WTC11 (cell line): ENCODE data around the gene PRDM5. TPM values are rescaled to one million over a fixed set of nuclear protein-coding genes. Genes with fewer than 3 reads are reported as not detected.

Source experiments
- ATAC-seq: fragments of 200-7000 bp; cut with Tn5 transposase; 2 replicates; pipeline ENCODE4 v1.10.0; 2021; ENCODE audit warnings: mild to moderate bottlenecking, moderate library complexity
- CTCF ChIA-PET: fragments of 300-600 bp; sonication (Branson Sonifier 250); formaldehyde crosslinking; loops from one replicate; lab custom pipeline; 2021; ENCODE audit warnings: antibody characterized with exemption; lab: Charles Lee
- POLR2A ChIA-PET: fragments of 350-600 bp; sonication (Branson Sonifier 250); formaldehyde crosslinking; loops from one replicate; lab custom pipeline; 2021; ENCODE audit warnings: antibody characterized with exemption; lab: Charles Lee
- DNase-seq: peaks from one replicate; pipeline ENCODE4 v3.0.0; 2021; ENCODE audit warnings: low spot score
- H3K27ac Mint-ChIP-seq: 2 replicates; pipeline ENCODE4 v1.8.0; 2021; ENCODE audit warnings: mixed read lengths
- H3K27me3 Mint-ChIP-seq: 2 replicates; pipeline ENCODE4 v1.8.0; 2021; ENCODE audit warnings: low read depth, mild to moderate bottlenecking, moderate library complexity, mixed read lengths
- H3K36me3 Mint-ChIP-seq: 2 replicates; pipeline ENCODE4 v1.8.0; 2021; ENCODE audit warnings: mixed read lengths
- H3K4me1 Mint-ChIP-seq: 2 replicates; pipeline ENCODE4 v1.8.0; 2022; ENCODE audit warnings: mixed read lengths
- H3K4me3 Mint-ChIP-seq: 2 replicates; pipeline ENCODE4 v1.8.0; 2021; ENCODE audit warnings: mild to moderate bottlenecking, moderate library complexity, mixed read lengths
- H3K9me3 Mint-ChIP-seq: 2 replicates; pipeline ENCODE4 v1.8.0; 2021; ENCODE audit warnings: mixed read lengths
- AR ChIP-seq: fragments of 250-450 bp; sonication (Bioruptor Pico); IDR thresholded peaks from 2 replicates; pipeline ENCODE4 v1.9.0; 2021; ENCODE audit warnings: mild to moderate bottlenecking
- CBFB ChIP-seq: sonication (generic); formaldehyde crosslinking; IDR thresholded peaks from 2 replicates; pipeline ENCODE4 v1.8.1; 2022; ENCODE audit warnings: mild to moderate bottlenecking, low read depth, missing genetic modification reagents
- CDX4 ChIP-seq: fragments of 250-450 bp; sonication (Bioruptor Pico); IDR thresholded peaks from 2 replicates; pipeline ENCODE4 v1.9.0; 2021; ENCODE audit warnings: moderate library complexity, mild to moderate bottlenecking, inconsistent platforms, borderline replicate concordance
- CREM ChIP-seq: sonication (generic); formaldehyde crosslinking; IDR thresholded peaks from 2 replicates; pipeline ENCODE4 v1.8.1; 2022; ENCODE audit warnings: mild to moderate bottlenecking, missing genetic modification reagents, moderate library complexity
- CTCF ChIP-seq: fragments of 200-600 bp; IDR thresholded peaks from 2 replicates; pipeline ENCODE4 v1.8.0; 2022; ENCODE audit warnings: antibody characterized with exemption
- E2F5 ChIP-seq: sonication (generic); formaldehyde crosslinking; IDR thresholded peaks from 2 replicates; pipeline ENCODE4 v1.8.1; 2022; ENCODE audit warnings: mild to moderate bottlenecking, moderate library complexity, missing genetic modification reagents
- ELF4 ChIP-seq: sonication (generic); formaldehyde crosslinking; IDR thresholded peaks from 2 replicates; pipeline ENCODE4 v1.8.1; 2022; ENCODE audit warnings: low read depth, mild to moderate bottlenecking, moderate library complexity, missing genetic modification reagents
- TEAD1 ChIP-seq: sonication (generic); formaldehyde crosslinking; IDR thresholded peaks from 2 replicates; pipeline ENCODE4 v1.8.0; 2022; ENCODE audit warnings: mild to moderate bottlenecking, missing genetic modification reagents
- USF2 ChIP-seq: sonication (generic); formaldehyde crosslinking; IDR thresholded peaks from 2 replicates; pipeline ENCODE4 v1.8.1; 2023; ENCODE audit warnings: mild to moderate bottlenecking, missing genetic modification reagents, moderate library complexity
- ZNF232 ChIP-seq: sonication (generic); formaldehyde crosslinking; IDR thresholded peaks from 2 replicates; pipeline ENCODE4 v1.8.0; 2022; ENCODE audit warnings: mild to moderate bottlenecking, missing genetic modification reagents
- ZNF396 ChIP-seq: fragments of 250-450 bp; sonication (Bioruptor Pico); IDR thresholded peaks from 2 replicates; pipeline ENCODE4 v1.8.0; 2021; ENCODE audit warnings: mild to moderate bottlenecking, moderate library complexity, borderline replicate concordance
- ZNF416 ChIP-seq: fragments of 250-450 bp; sonication (Bioruptor Pico); IDR thresholded peaks from 2 replicates; pipeline ENCODE4 v1.9.0; 2021; ENCODE audit warnings: mild to moderate bottlenecking, inconsistent platforms
- ZNF425 ChIP-seq: fragments of 250-450 bp; sonication (Bioruptor Pico); conservative IDR thresholded peaks from 2 replicates; pipeline ENCODE4 v1.9.0; 2021; ENCODE audit warnings: mild to moderate bottlenecking
- ZNF512 ChIP-seq: sonication (generic); formaldehyde crosslinking; IDR thresholded peaks from 2 replicates; pipeline ENCODE4 v1.8.1; 2022; ENCODE audit warnings: missing genetic modification reagents, borderline replicate concordance
- ZNF532 ChIP-seq: fragments of 250-450 bp; sonication (Bioruptor Pico); IDR thresholded peaks from 2 replicates; pipeline ENCODE4 v1.9.0; 2021; ENCODE audit warnings: mild to moderate bottlenecking, borderline replicate concordance
- ZSCAN18 ChIP-seq: fragments of 250-450 bp; sonication (Bioruptor Pico); IDR thresholded peaks from 2 replicates; pipeline ENCODE4 v2.1.2; 2022; ENCODE audit warnings: mild to moderate bottlenecking, moderate library complexity
- total RNA-seq: library from RNA; stranded (reverse); gene quantifications from 3 replicates; pipeline ENCODE4 v1.2.3, GENCODE V29; 2021

PRDM5 gene
- total RNA-seq, 1 experiment from 2014 or later = 47.0 TPM

- TF ChIP-seq AR (CRISPR knock-in tag) (no peak), ZSCAN18 (no peak)
These were observed 153.3 kb downstream of the PRDM5 start (continued) for GRCh38 chr4:120769227-120769626.

- peaks cover 4% of the 10 kb centered on the region; the same call in 1 of the 2 replicates for H3K9me3 Mint-ChIP-seq
- ChIA-PET CTCF (no interaction called here), POLR2A (no interaction called here)
- no peak overlapping the region for H3K4me3 Mint-ChIP-seq
- no peaks in the 10 kb centered on the region for H3K4me1 Mint-ChIP-seq
- no peaks in the 10 kb centered on the region for H3K27me3 Mint-ChIP-seq
- no peak overlapping the region for H3K27ac Mint-ChIP-seq
- no peak for ATAC-seq
- TF ChIP-seq ZNF512 (CRISPR knock-in tag) (no peak), TEAD1 (no peak), E2F5 (CRISPR knock-in tag) (no peak), CREM (CRISPR knock-in tag) (no peak), ZNF425 (CRISPR knock-in tag) (no peak), ZNF416 (CRISPR knock-in tag) (no peak), CDX4 (CRISPR knock-in tag) (no peak), USF2 (CRISPR knock-in tag) (no peak), CTCF (no peak), ELF4 (CRISPR knock-in tag) (no peak), ZNF532 (CRISPR knock-in tag) (no peak), ZNF396 (no peak), ZNF232 (CRISPR knock-in tag) (no peak), CBFB (CRISPR knock-in tag) (no peak)
- peaks cover 8% of the 10 kb centered on the region for H3K36me3 Mint-ChIP-seq
- DNase-seq = no peak
These were observed 157.3 kb downstream of the PRDM5 start for GRCh38 chr4:120765260-120765680.
